Measurements from ENCODE around the gene HOXC6. TPM values are rescaled to one million over a fixed set of nuclear protein-coding genes. Genes with fewer than 3 reads are reported as not detected.

Gene HOXC6
- total RNA-seq, 1 experiment from 2014 or later, result 2.8 TPM

DNA sequence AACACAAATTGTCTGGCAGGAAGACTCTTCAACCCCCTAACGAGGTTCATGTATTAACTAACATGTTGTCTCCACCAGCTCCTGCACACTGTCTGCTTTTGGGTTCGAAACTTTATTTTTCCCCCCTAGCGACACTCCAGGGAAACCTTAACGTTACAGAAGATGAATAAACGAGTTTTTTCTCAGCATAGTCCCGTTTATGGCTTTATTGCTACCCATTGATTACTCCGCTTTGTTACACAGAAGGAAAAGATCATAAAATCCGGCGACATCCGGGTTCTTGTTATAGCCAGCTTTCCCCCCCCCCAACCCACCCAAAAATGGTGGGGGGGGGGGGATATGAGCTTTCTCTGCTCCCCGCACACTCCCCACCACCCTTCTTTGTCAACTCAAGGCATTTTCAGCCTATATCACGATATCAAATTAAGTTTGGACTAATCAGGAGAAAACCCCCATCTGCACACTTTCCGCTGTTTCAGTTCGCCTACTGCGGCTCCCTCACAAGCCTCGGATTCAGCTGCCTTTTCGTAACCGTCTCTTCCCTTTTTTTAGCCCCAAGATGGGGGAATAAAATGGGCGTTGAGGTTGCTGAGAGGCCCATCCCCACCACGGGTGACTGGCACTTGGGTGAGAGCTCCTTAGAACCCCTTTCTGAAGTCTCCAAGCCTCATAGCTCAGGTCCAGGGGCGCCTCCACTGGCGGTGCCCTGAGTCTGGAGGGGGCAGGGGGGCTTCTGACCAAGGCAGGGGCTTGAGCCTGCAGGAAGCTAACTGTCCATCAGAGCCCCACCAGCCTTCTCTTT, 1.4 kb upstream of the HOXC6 start:
- intact Hi-C loops (cut with micrococcal nuclease), result no loop called here
- no peak overlapping the region for H3K4me3 ChIP-seq (ENCODE audit: low read length)
- CTCF ChIA-PET, result interaction anchor here (1.0 kb wide), 1 partner anchor 165 kb away, joined by 4 read pairs; no protein-coding TSS in a partner anchor
- no peaks in the 10 kb centered on the region for H3K27me3 ChIP-seq (ENCODE audit: low read length)
- DNase-seq, result no peak
- H3K9me2 ChIP-seq (replicated peaks; ENCODE audit: low read length), result no peaks in the 10 kb centered on the region
- H3K9me3 ChIP-seq (ENCODE audit: low read length), result no peaks in the 10 kb centered on the region
- POLR2A ChIA-PET (ENCODE audit: unreplicated experiment), result interaction anchor here (0.6 kb wide), 1 partner anchor 14 kb away, joined by 7 read pairs; no protein-coding TSS in a partner anchor
- no peaks in the 10 kb centered on the region for H3F3A ChIP-seq (ENCODE audit: low read length, unreplicated experiment)
- ATAC-seq, result no peak
- no peak overlapping the region for H3K9ac ChIP-seq (ENCODE audit: low read length)
- no TSS peak for BruUV-seq (replicated peaks)
- peaks cover 54% of the 10 kb centered on the region for H3K79me2 ChIP-seq (ENCODE audit: low read length)
- H3K36me3 ChIP-seq (ENCODE audit: low read depth, low read length), result no peaks in the 10 kb centered on the region
- no peak overlapping the region for H3K4me2 ChIP-seq (ENCODE audit: low read length)
- no peaks in the 10 kb centered on the region for H4K20me1 ChIP-seq (ENCODE audit: low read length)
- H3K27ac ChIP-seq (ENCODE audit: low read length), result no peak overlapping the region
- TF ChIP-seq EZH2 (IDR thresholded peaks at IDR 0.05; ENCODE audit: low read length, unreplicated experiment) (no peak), EZH2phosphoT487 (IDR thresholded peaks at IDR 0.05; ENCODE audit: borderline replicate concordance, low read length) (no peak)
- TF ChIP-seq, protein P1, sequence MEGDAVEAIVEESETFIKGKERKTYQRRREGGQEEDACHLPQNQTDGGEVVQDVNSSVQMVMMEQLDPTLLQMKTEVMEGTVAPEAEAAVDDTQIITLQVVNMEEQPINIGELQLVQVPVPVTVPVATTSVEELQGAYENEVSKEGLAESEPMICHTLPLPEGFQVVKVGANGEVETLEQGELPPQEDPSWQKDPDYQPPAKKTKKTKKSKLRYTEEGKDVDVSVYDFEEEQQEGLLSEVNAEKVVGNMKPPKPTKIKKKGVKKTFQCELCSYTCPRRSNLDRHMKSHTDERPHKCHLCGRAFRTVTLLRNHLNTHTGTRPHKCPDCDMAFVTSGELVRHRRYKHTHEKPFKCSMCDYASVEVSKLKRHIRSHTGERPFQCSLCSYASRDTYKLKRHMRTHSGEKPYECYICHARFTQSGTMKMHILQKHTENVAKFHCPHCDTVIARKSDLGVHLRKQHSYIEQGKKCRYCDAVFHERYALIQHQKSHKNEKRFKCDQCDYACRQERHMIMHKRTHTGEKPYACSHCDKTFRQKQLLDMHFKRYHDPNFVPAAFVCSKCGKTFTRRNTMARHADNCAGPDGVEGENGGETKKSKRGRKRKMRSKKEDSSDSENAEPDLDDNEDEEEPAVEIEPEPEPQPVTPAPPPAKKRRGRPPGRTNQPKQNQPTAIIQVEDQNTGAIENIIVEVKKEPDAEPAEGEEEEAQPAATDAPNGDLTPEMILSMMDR (conservative IDR thresholded peaks at IDR 0.05; ENCODE audit: low read depth, low read length), result no peak
- H2AFZ ChIP-seq (ENCODE audit: low read length), result no peak overlapping the region
- peaks cover 10% of the 10 kb centered on the region for H3K4me1 ChIP-seq (ENCODE audit: insufficient read depth, low read length)

DNA sequence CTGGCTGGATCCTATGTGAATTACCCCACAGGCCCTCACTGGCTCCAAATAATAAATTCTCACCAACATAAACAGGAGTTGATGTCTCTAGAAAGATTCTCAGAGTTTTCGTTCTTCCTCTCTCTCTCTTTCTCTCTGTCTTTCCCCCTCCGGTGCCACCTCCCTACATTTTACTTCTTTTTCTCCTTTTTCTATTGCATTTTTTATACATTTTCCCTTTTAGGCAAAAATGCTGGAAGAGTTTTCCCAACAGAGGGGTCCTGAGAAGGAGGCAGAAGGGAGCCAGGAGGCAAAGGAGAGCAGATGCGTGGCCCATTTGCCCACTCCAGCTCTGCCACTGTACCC, 826 bp upstream of the HOXC6 start:
- ChIA-PET CTCF (interaction anchor here (0.6 to 1.0 kb wide), 3 partner anchors 11 to 164 kb away, joined by 3 to 4 read pairs (median 4); no protein-coding TSS in a partner anchor), POLR2A (ENCODE audit: unreplicated experiment) (interaction anchor here (0.6 kb wide), 1 partner anchor 15 kb away, joined by 7 read pairs; no protein-coding TSS in a partner anchor)
- ATAC-seq (no peak), DNase-seq (no peak)
- H3K9me2 ChIP-seq (replicated peaks; ENCODE audit: low read length), result no peaks in the 10 kb centered on the region
- intact Hi-C loops (cut with micrococcal nuclease), result no loop called here
- H3K9ac ChIP-seq (ENCODE audit: low read length), result no peak overlapping the region
- H3K4me1 ChIP-seq (ENCODE audit: insufficient read depth, low read length), result peaks cover 10% of the 10 kb centered on the region
- H3K27ac ChIP-seq (ENCODE audit: low read length), result no peak overlapping the region
- H3K4me3 ChIP-seq (ENCODE audit: low read length), result no peak overlapping the region
- H3K27me3 ChIP-seq (ENCODE audit: low read length), result no peaks in the 10 kb centered on the region
- no peaks in the 10 kb centered on the region for H4K20me1 ChIP-seq (ENCODE audit: low read length)
- peaks cover 48% of the 10 kb centered on the region for H3K79me2 ChIP-seq (ENCODE audit: low read length)
- no peak for TF ChIP-seq EZH2phosphoT487 (IDR thresholded peaks at IDR 0.05; ENCODE audit: borderline replicate concordance, low read length)
- TF ChIP-seq, protein P1 (conservative IDR thresholded peaks at IDR 0.05; ENCODE audit: low read depth, low read length), result no peak
- TF ChIP-seq EZH2 (IDR thresholded peaks at IDR 0.05; ENCODE audit: low read length, unreplicated experiment), result no peak
- peak overlapping the region; percentile 49; the same call in 1 of the 2 replicates for H2AFZ ChIP-seq (ENCODE audit: low read length)
- no TSS peak for BruUV-seq (replicated peaks)
- H3K4me2 ChIP-seq (ENCODE audit: low read length), result 0 out of 2 replicates have a peak overlapping the region, but pooled peaks have one; percentile 53
- H3K9me3 ChIP-seq (ENCODE audit: low read length), result no peaks in the 10 kb centered on the region
- no peaks in the 10 kb centered on the region for H3K36me3 ChIP-seq (ENCODE audit: low read depth, low read length)
- H3F3A ChIP-seq (ENCODE audit: low read length, unreplicated experiment), result no peaks in the 10 kb centered on the region

All from PC-3 (cell line).